T-cell (primary cell): ENCODE measurements around the gene ZNF385D. TPM values are rescaled to one million over a fixed set of nuclear protein-coding genes. Genes with fewer than 3 reads are reported as not detected.

Source experiments
- ATAC-seq, 4 experiments: fragments of 200-7000 bp in 3 of 4; fragments of 150-1000 bp in 1 of 4; cut with Tn5 transposase; replicated peaks in 1 of 4; 1 replicate in 3 of 4; 2 replicates in 1 of 4; pipeline ENCODE4 v1.10.0; 2021; ENCODE audit warnings: moderate library complexity in 3 of 4, mild to moderate bottlenecking in 2 of 4, moderate number of reproducible peaks in 1 of 4
- CTCF ChIA-PET, 2 donors: fragments of 300-600 bp; sonication (Branson Sonifier 250); formaldehyde crosslinking; loops; one replicate each; lab custom pipeline; 2022; ENCODE audit warnings: antibody characterized with exemption in 2 of 2; lab: Charles Lee
- POLR2A ChIA-PET, 2 donors: fragments of 300-600 bp; sonication (Branson Sonifier 250); formaldehyde crosslinking; loops; one replicate each; lab custom pipeline; 2022; ENCODE audit warnings: antibody characterized with exemption in 2 of 2; lab: Charles Lee
- DNase-seq, 35 experiments: peaks; one replicate each; pipeline versions ENCODE4 v3.0.0 to v3.0.0-alpha.2; 2013 to 2023
- H3K27ac ChIP-seq: one replicate; pipeline ENCODE4 v1.5.1; 2013; ENCODE audit warnings: low read length
- H3K27me3 ChIP-seq, 2 experiments: replicated peaks in 1 of 2; 1 replicate in 1 of 2; 2 replicates in 1 of 2; pipeline versions ENCODE4 v1.6.1 to v1.7.0; 2013; ENCODE audit warnings: low read length in 1 of 2, mixed read lengths in 1 of 2; ENCODE audit not compliant: control insufficient read depth in 2 of 2, insufficient read depth in 2 of 2; ENCODE audit errors: extremely low read depth in 1 of 2
- H3K36me3 ChIP-seq, 2 donors: 1 replicate in 1 of 2; 2 replicates in 1 of 2; pipeline versions ENCODE4 v1.6.1 to v1.7.0; 2013; ENCODE audit warnings: low read length in 1 of 2; ENCODE audit not compliant: control insufficient read depth in 2 of 2, insufficient read depth in 1 of 2; ENCODE audit errors: extremely low read depth in 1 of 2
- H3K4me1 ChIP-seq, 2 experiments: 1 replicate in 1 of 2; 2 replicates in 1 of 2; pipeline versions ENCODE4 v1.6.1 to v1.7.0; 2013; ENCODE audit warnings: low read length in 2 of 2, mixed read lengths in 1 of 2; ENCODE audit not compliant: insufficient read depth in 2 of 2, control insufficient read depth in 1 of 2; ENCODE audit errors: extremely low read depth in 1 of 2
- H3K4me3 ChIP-seq, 2 donors: 1 replicate in 1 of 2; 2 replicates in 1 of 2; pipeline versions ENCODE4 v1.5.1 to v1.7.0; 2013; ENCODE audit warnings: mild to moderate bottlenecking in 2 of 2, low read length in 1 of 2, moderate library complexity in 1 of 2; ENCODE audit not compliant: control insufficient read depth in 1 of 2; ENCODE audit errors: extremely low read depth in 1 of 2
- H3K9me3 ChIP-seq: 2 replicates; pipeline ENCODE4 v1.7.0; 2013
- H3K27ac Mint-ChIP-seq, 2 donors: one replicate each; pipeline ENCODE4 v1.8.0; 2020 to 2021; ENCODE audit warnings: mild to moderate bottlenecking in 2 of 2, mixed read lengths in 2 of 2
- H3K27me3 Mint-ChIP-seq, 2 donors: one replicate each; pipeline ENCODE4 v1.8.0; 2021 to 2022; ENCODE audit warnings: mixed read lengths in 2 of 2
- H3K36me3 Mint-ChIP-seq: one replicate; pipeline ENCODE4 v1.8.0; 2021; ENCODE audit warnings: mixed read lengths
- H3K4me1 Mint-ChIP-seq, 3 donors: one replicate each; pipeline ENCODE4 v1.8.0; 2020 to 2022; ENCODE audit warnings: mixed read lengths in 3 of 3, mild to moderate bottlenecking in 1 of 3
- H3K4me3 Mint-ChIP-seq, 3 donors: one replicate each; pipeline ENCODE4 v1.8.0; 2020 to 2022; ENCODE audit warnings: mild to moderate bottlenecking in 3 of 3, mixed read lengths in 3 of 3, moderate library complexity in 3 of 3
- H3K9me3 Mint-ChIP-seq, 3 donors: one replicate each; pipeline ENCODE4 v1.8.0; 2020 to 2022; ENCODE audit warnings: mixed read lengths in 3 of 3
- WGBS: methylation state at CpG from one replicate; pipeline ENCODE4 v1.1.5; 2013; ENCODE audit warnings: missing lambda C conversion rate; ENCODE audit not compliant: insufficient coverage; 5-methylcytosine and 5-hydroxymethylcytosine counted together
- total RNA-seq, 35 experiments: library from RNA in 6 of 35; stranded (reverse) in 6 of 35; fragments of 120-200 nt in 1 of 35; gene quantifications; one replicate each; pipeline versions ENCODE4 v1.2.1 to v1.2.4 and lab custom pipeline; 2013 to 2026

Gene ZNF385D
- total RNA-seq, 5 donors from 2014 or later (not counting 1 experiment from before 2014, with no cell fraction given), result 0.03 to 0.47 (median 0.35) TPM

- Histone ChIP-seq H3K9me3 (no peaks in the 10 kb centered on the region), H3K27ac (no peak overlapping the region), H3K4me3 (no peak overlapping the region), H3K36me3 (no peaks in the 10 kb centered on the region), H3K27me3 (peaks cover 5% of the 10 kb centered on the region in 2 experiments), H3K4me1 (no peaks in the 10 kb centered on the region)
- ATAC-seq (no peak), DNase-seq (no peak)
- H3K27me3 Mint-ChIP-seq, result peaks cover 4% of the 10 kb centered on the region in 2 donors
- H3K36me3 Mint-ChIP-seq, result no peaks in the 10 kb centered on the region
- no peak overlapping the region for H3K27ac Mint-ChIP-seq
- no CpG with 5 or more reads among the region's 3 CpGs for WGBS
- peaks cover 0 to 15% (median 9%) of the 10 kb centered on the region in 3 donors for H3K9me3 Mint-ChIP-seq
- no peaks in the 10 kb centered on the region for H3K4me1 Mint-ChIP-seq
- ChIA-PET POLR2A (no interaction called here), CTCF (interaction anchor here in 1 of 2 donors (0.7 kb wide), 1 partner anchor 145 kb away, joined by 4 read pairs; no protein-coding TSS in a partner anchor)
- no peak overlapping the region for H3K4me3 Mint-ChIP-seq
Measured at GRCh38 chr3:21752749-21753347, 1.8 kb upstream of the ZNF385D start.

GRCh38 chr3:21751886-21752285, 876 bp upstream of the ZNF385D start:
- no peaks in the 10 kb centered on the region for H3K36me3 ChIP-seq
- POLR2A ChIA-PET, result no interaction called here
- no peaks in the 10 kb centered on the region for H3K36me3 Mint-ChIP-seq

GRCh38 chr3:21750080-21750696, 822 bp downstream of the ZNF385D start:
- POLR2A ChIA-PET, result no interaction called here
- no peak overlapping the region for H3K4me3 Mint-ChIP-seq
- 63% methylated on average over 5 of the region's 8 CpGs for WGBS
- ATAC-seq (no peak), DNase-seq (no peak)
- H3K27ac ChIP-seq, result no peak overlapping the region
- H3K4me1 ChIP-seq, result no peaks in the 10 kb centered on the region
- H3K4me3 ChIP-seq, result no peak overlapping the region
- no peak overlapping the region for H3K27ac Mint-ChIP-seq
- H3K4me1 Mint-ChIP-seq, result no peaks in the 10 kb centered on the region
- peaks cover 5% of the 10 kb centered on the region in 2 experiments for H3K27me3 ChIP-seq
- peaks cover 4% of the 10 kb centered on the region in 2 donors for H3K27me3 Mint-ChIP-seq
- no peaks in the 10 kb centered on the region for H3K36me3 Mint-ChIP-seq
- H3K9me3 ChIP-seq, result no peaks in the 10 kb centered on the region
- H3K9me3 Mint-ChIP-seq, result peaks cover 0 to 13% (median 3%) of the 10 kb centered on the region in 3 donors
- CTCF ChIA-PET, result no interaction called here
- H3K36me3 ChIP-seq, result no peaks in the 10 kb centered on the region

More at GRCh38 chr3:21751886-21752285, 876 bp upstream of the ZNF385D start:
- peaks cover 4% of the 10 kb centered on the region in 2 donors for H3K27me3 Mint-ChIP-seq
- H3K9me3 Mint-ChIP-seq, result peaks cover 0 to 12% (median 9%) of the 10 kb centered on the region in 3 donors
- no peaks in the 10 kb centered on the region for H3K9me3 ChIP-seq
- no peak overlapping the region for H3K27ac Mint-ChIP-seq
- H3K4me1 Mint-ChIP-seq, result no peaks in the 10 kb centered on the region
- no peaks in the 10 kb centered on the region for H3K4me1 ChIP-seq
- no peak overlapping the region for H3K4me3 Mint-ChIP-seq
- H3K27me3 ChIP-seq, result peaks cover 5% of the 10 kb centered on the region in 2 experiments
- no CpG with 5 or more reads among the region's 6 CpGs for WGBS
- H3K4me3 ChIP-seq, result no peak overlapping the region
- CTCF ChIA-PET, result no interaction called here
- no peak for DNase-seq
- H3K27ac ChIP-seq, result no peak overlapping the region
- no peak for ATAC-seq

GRCh38 chr3:21747966-21748555, 2.9 kb downstream of the ZNF385D start:
- H3K27ac Mint-ChIP-seq, result no peak overlapping the region
- no peaks in the 10 kb centered on the region for H3K4me1 ChIP-seq
- ATAC-seq, result no peak
- H3K27ac ChIP-seq, result no peak overlapping the region
- H3K36me3 ChIP-seq, result no peaks in the 10 kb centered on the region
- no peaks in the 10 kb centered on the region for H3K4me1 Mint-ChIP-seq
- ChIA-PET POLR2A (no interaction called here), CTCF (no interaction called here)
- H3K9me3 ChIP-seq, result no peaks in the 10 kb centered on the region
- H3K27me3 Mint-ChIP-seq, result peaks cover 4% of the 10 kb centered on the region in 2 donors
- DNase-seq, result no peak
- H3K27me3 ChIP-seq, result peaks cover 5% of the 10 kb centered on the region in 2 experiments
- peaks cover 0 to 12% (median under 1%) of the 10 kb centered on the region in 3 donors for H3K9me3 Mint-ChIP-seq
- no peaks in the 10 kb centered on the region for H3K36me3 Mint-ChIP-seq
- H3K4me3 ChIP-seq, result no peak overlapping the region
- no CpG with 5 or more reads among the region's 5 CpGs for WGBS
- no peak overlapping the region for H3K4me3 Mint-ChIP-seq

GRCh38 chr3:21747376-21747775, 3.6 kb downstream of the ZNF385D start:
- Histone ChIP-seq H3K4me1 (no peaks in the 10 kb centered on the region), H3K27me3 (peaks cover 5% of the 10 kb centered on the region in 2 experiments), H3K36me3 (no peaks in the 10 kb centered on the region), H3K27ac (no peak overlapping the region), H3K9me3 (no peaks in the 10 kb centered on the region), H3K4me3 (no peak overlapping the region)
- Mint-ChIP-seq H3K27me3 (peaks cover 4% of the 10 kb centered on the region in 2 donors), H3K36me3 (no peaks in the 10 kb centered on the region), H3K27ac (no peak overlapping the region), H3K9me3 (peaks cover 0 to 15% (median 2%) of the 10 kb centered on the region in 3 donors), H3K4me1 (no peaks in the 10 kb centered on the region), H3K4me3 (no peak overlapping the region)
- ChIA-PET CTCF (no interaction called here), POLR2A (no interaction called here)
- WGBS, result 55% methylated on average over 2 of the region's 3 CpGs
- no peak for DNase-seq
- no peak for ATAC-seq

- Histone ChIP-seq H3K27ac (no peak overlapping the region), H3K9me3 (no peaks in the 10 kb centered on the region), H3K27me3 (peaks cover 2 to 5% of the 10 kb centered on the region in 2 experiments), H3K36me3 (no peaks in the 10 kb centered on the region), H3K4me1 (no peaks in the 10 kb centered on the region), H3K4me3 (no peak overlapping the region)
- no peak overlapping the region for H3K27ac Mint-ChIP-seq
- ATAC-seq (no peak), DNase-seq (no peak)
- ChIA-PET CTCF (no interaction called here), POLR2A (no interaction called here)
- no peaks in the 10 kb centered on the region for H3K4me1 Mint-ChIP-seq
- H3K4me3 Mint-ChIP-seq, result no peak overlapping the region
- 70% methylated on average over 4 of the region's 6 CpGs for WGBS
- no peaks in the 10 kb centered on the region for H3K36me3 Mint-ChIP-seq
- peaks cover 2 to 20% (median 5%) of the 10 kb centered on the region in 3 donors for H3K9me3 Mint-ChIP-seq
- peaks cover 4% of the 10 kb centered on the region in 2 donors for H3K27me3 Mint-ChIP-seq
Measured at GRCh38 chr3:21745966-21746365, 5.0 kb downstream of the ZNF385D start.
